IMR-90 (cell line): Measurements from ENCODE around the gene MTOR. TPM values are rescaled to one million over a fixed set of nuclear protein-coding genes. Genes with fewer than 3 reads are reported as not detected.

Experiments used
- ATAC-seq: fragments of 200-7000 bp; cut with Tn5 transposase; 2 replicates; pipeline ENCODE4 v1.9.1; 2020; ENCODE audit warnings: low read depth, mild to moderate bottlenecking, moderate library complexity
- BruUV-seq: library from RNA; stranded (reverse); fragments of 400-500 nt; replicated peaks from 2 replicates; lab custom pipeline; 2021; lab: Mats Ljungman, UMichigan
- CTCF ChIA-PET: fragments of 300-600 bp; formaldehyde crosslinking; extraction: SDS; loops from one replicate; lab custom pipeline; 2021; ENCODE audit warnings: antibody characterized with exemption; lab: Yijun Ruan, JAX
- POLR2A ChIA-PET: fragments of 300-600 bp; sonication (Branson Sonifier 250); formaldehyde crosslinking; loops from one replicate; lab custom pipeline; 2022; ENCODE audit warnings: antibody characterized with exemption; ENCODE audit not compliant: unreplicated experiment; lab: Charles Lee
- DNase-seq: peaks from one replicate; pipeline ENCODE4 v3.0.0; 2013
- H2AFZ ChIP-seq: replicated peaks from 2 replicates; pipeline ENCODE3; 2013; ENCODE audit warnings: low read length, mild to moderate bottlenecking; ENCODE audit not compliant: poor library complexity
- H2AK5ac ChIP-seq: 2 replicates; pipeline ENCODE4 v1.6.1; 2013; ENCODE audit warnings: low read depth, low read length, inconsistent platforms
- H2AK9ac ChIP-seq: replicated peaks from 2 replicates; pipeline ENCODE3; 2013; ENCODE audit warnings: mild to moderate bottlenecking, low read depth, low read length, moderate library complexity; ENCODE audit not compliant: poor library complexity
- H2BK120ac ChIP-seq: 2 replicates; pipeline ENCODE4 v1.6.1; 2013; ENCODE audit warnings: low read depth, low read length, inconsistent platforms
- H2BK15ac ChIP-seq: 3 replicates; pipeline ENCODE4 v1.6.1; 2013; ENCODE audit warnings: low read depth, low read length, inconsistent platforms
- H2BK20ac ChIP-seq: 2 replicates; pipeline ENCODE4 v1.6.1; 2013; ENCODE audit warnings: low read depth, mild to moderate bottlenecking, inconsistent platforms, low read length, moderate library complexity
- H2BK5ac ChIP-seq: 2 replicates; pipeline ENCODE4 v1.6.1; 2013; ENCODE audit warnings: mild to moderate bottlenecking, low read depth, low read length, inconsistent platforms; ENCODE audit not compliant: poor library complexity, severe bottlenecking
- H3K14ac ChIP-seq: replicated peaks from 2 replicates; pipeline ENCODE4 v1.6.1; 2013; ENCODE audit warnings: low read depth, low read length, inconsistent platforms
- H3K18ac ChIP-seq: 2 replicates; pipeline ENCODE4 v1.6.1; 2013; ENCODE audit warnings: low read depth, low read length, control low read depth
- H3K23ac ChIP-seq: 2 replicates; pipeline ENCODE4 v1.6.1; 2013; ENCODE audit warnings: low read depth, low read length, inconsistent platforms
- H3K27ac ChIP-seq: 2 replicates; pipeline ENCODE4 v1.5.1; 2013; ENCODE audit warnings: mild to moderate bottlenecking, control low read depth, low read length; ENCODE audit not compliant: insufficient read depth
- H3K27me3 ChIP-seq: 2 replicates; pipeline ENCODE4 v1.6.1; 2013; ENCODE audit warnings: low read length; ENCODE audit not compliant: control insufficient read depth, insufficient read depth
- H3K36me3 ChIP-seq: 2 replicates; pipeline ENCODE4 v1.6.1; 2013; ENCODE audit warnings: low read length, mixed read lengths; ENCODE audit not compliant: control insufficient read depth, insufficient read depth
- H3K4ac ChIP-seq: 2 replicates; pipeline ENCODE4 v1.6.1; 2013; ENCODE audit warnings: low read depth, low read length, inconsistent platforms
- H3K4me1 ChIP-seq: 2 replicates; pipeline ENCODE4 v1.6.1; 2013; ENCODE audit warnings: low read length, mixed read lengths; ENCODE audit not compliant: control insufficient read depth, insufficient read depth
- H3K4me2 ChIP-seq: 2 replicates; pipeline ENCODE4 v1.6.1; 2013; ENCODE audit warnings: low read depth, mild to moderate bottlenecking, control low read depth, low read length, moderate library complexity
- H3K4me3 ChIP-seq: 2 replicates; pipeline ENCODE4 v1.5.1; 2013; ENCODE audit warnings: low read depth, mild to moderate bottlenecking, control low read depth, low read length, moderate library complexity; ENCODE audit not compliant: insufficient read depth
- H3K56ac ChIP-seq: 2 replicates; pipeline ENCODE4 v1.6.1; 2013; ENCODE audit warnings: low read length, inconsistent platforms; ENCODE audit not compliant: insufficient read depth; ENCODE audit errors: extremely low read depth
- H3K79me1 ChIP-seq, 2 experiments: 2 replicates each; pipeline ENCODE4 v1.6.1; 2013; ENCODE audit warnings: low read length in 2 of 2, inconsistent platforms in 1 of 2, low read depth in 1 of 2
- H3K9ac ChIP-seq: 2 replicates; pipeline ENCODE4 v1.6.1; 2013; ENCODE audit warnings: low read depth, low read length, control low read depth
- H3K9me1 ChIP-seq: 2 replicates; pipeline ENCODE4 v1.6.1; 2013; ENCODE audit warnings: low read length, inconsistent platforms; ENCODE audit not compliant: insufficient read depth
- H3K9me3 ChIP-seq: 2 replicates; pipeline ENCODE4 v1.6.1; 2013; ENCODE audit warnings: low read length; ENCODE audit not compliant: control insufficient read depth, insufficient read depth
- H4K20me1 ChIP-seq: 2 replicates; pipeline ENCODE4 v1.6.1; 2013; ENCODE audit warnings: low read length, inconsistent platforms; ENCODE audit not compliant: insufficient read depth
- H4K5ac ChIP-seq: 2 replicates; pipeline ENCODE4 v1.6.1; 2013; ENCODE audit warnings: mild to moderate bottlenecking, low read depth, low read length, control low read depth
- H4K8ac ChIP-seq, 2 experiments: 2 replicates each; pipeline ENCODE4 v1.6.1; 2013; ENCODE audit warnings: low read depth in 2 of 2, low read length in 2 of 2, control low read depth in 1 of 2, inconsistent platforms in 1 of 2
- H4K91ac ChIP-seq: 2 replicates; pipeline ENCODE4 v1.6.1; 2013; ENCODE audit warnings: low read depth, low read length, inconsistent platforms; ENCODE audit not compliant: insufficient read depth
- CTCF ChIP-seq: conservative IDR thresholded peaks from 2 replicates; pipeline ENCODE4 v1.5.1; 2012; ENCODE audit warnings: mild to moderate bottlenecking, low read depth, low read length, improper control_type of control experiment
- MAFK ChIP-seq: IDR thresholded peaks from 2 replicates; pipeline ENCODE4 v1.6.1; 2012; ENCODE audit warnings: low read depth, low read length, improper control_type of control experiment
- MAZ ChIP-seq: IDR thresholded peaks from 2 replicates; pipeline ENCODE4 v1.6.1; 2012; ENCODE audit warnings: low read depth, mild to moderate bottlenecking, low read length, improper control_type of control experiment, moderate library complexity, borderline replicate concordance
- RAD21 ChIP-seq: IDR thresholded peaks from 2 replicates; pipeline ENCODE4 v1.6.1; 2012; ENCODE audit warnings: low read length, improper control_type of control experiment
- WGBS, 2 experiments: methylation state at CpG; one replicate each; pipeline versions ENCODE4 v1.1.5 to v1.1.7; 2013; ENCODE audit warnings: missing lambda C conversion rate in 2 of 2; ENCODE audit not compliant: insufficient read length in 1 of 2; ENCODE audit errors: extremely low coverage in 2 of 2; 5-methylcytosine and 5-hydroxymethylcytosine counted together
- dilution Hi-C: fragments of 300-500 bp; cut with HindIII; formaldehyde crosslinking; loops from one replicate; pipeline ENCODE4 v1.14.3; 2018; ENCODE audit warnings: low sequenced_read_pairs; ENCODE audit not compliant: unreplicated experiment
- in situ Hi-C: fragments of 300-500 bp; cut with MboI; formaldehyde crosslinking; loops from 3 replicates; pipeline ENCODE4 v1.14.3; 2019; ENCODE audit warnings: low sequenced_read_pairs, inconsistent platforms, mixed read lengths
- intact Hi-C: fragments of 100-400 bp; cut with micrococcal nuclease; formaldehyde crosslinking; loops from 2 replicates; pipeline ENCODE4 v1.10.0; 2022
- polyA plus RNA-seq, 3 experiments: library from polyadenylated mRNA; depleted of rRNA; stranded (reverse); fragments of >200 nt; gene quantifications; 2 replicates each; pipeline ENCODE4 v1.2.3, GENCODE V29; 2012; ENCODE audit warnings: low replicate concordance in 1 of 3
- total RNA-seq: library from RNA; depleted of rRNA; stranded (reverse); fragments of >200 nt; gene quantifications from 2 replicates; pipeline ENCODE4 v1.2.3, GENCODE V29; 2012

MTOR gene
- total and polyA plus RNA-seq, 2 of the 4 experiments (the other 2 are of a cell fraction) = 19.2 to 36.7 TPM

GRCh38 chr1:11184973-11185372 is 77.4 kb downstream of the MTOR start:
- Histone ChIP-seq H3K9ac (no peak overlapping the region), H3K4me1 (no peaks in the 10 kb centered on the region), H3K18ac (no peak overlapping the region), H2AK5ac (no peak overlapping the region), H3K9me1 (peaks cover 6% of the 10 kb centered on the region; the same call in 1 of the 2 replicates), H3K4me2 (no peak overlapping the region), H3K4me3 (no peak overlapping the region), H3K56ac (no peak overlapping the region), H3K27ac (no peak overlapping the region), H3K36me3 (peaks cover 10% of the 10 kb centered on the region), H3K27me3 (no peaks in the 10 kb centered on the region), H3K14ac (no peak overlapping the region), H3K4ac (no peak overlapping the region), H2BK15ac (no peak overlapping the region), H2BK20ac (no peak overlapping the region), H2AFZ (no peak overlapping the region), H2BK120ac (no peak overlapping the region), H3K23ac (no peak overlapping the region), H2BK5ac (no peak overlapping the region), H3K79me1 (peaks cover 3 to 7% of the 10 kb centered on the region in 2 experiments; a peak in 3 of 4 replicates), H2AK9ac (no peak overlapping the region), H3K9me3 (no peaks in the 10 kb centered on the region), H4K91ac (no peak overlapping the region), H4K5ac (no peak overlapping the region), H4K8ac (no peak overlapping the region), H4K20me1 (no peaks in the 10 kb centered on the region)
- intact Hi-C loops (no loop called here), in situ Hi-C loops (no loop called here), dilution Hi-C loops (no loop called here)
- ATAC-seq (no peak), DNase-seq (no peak)
- POLR2A ChIA-PET = no interaction called here
- CTCF ChIA-PET = interaction anchor here (0.6 kb wide), 1 partner anchor 764 kb away, joined by 4 read pairs; no protein-coding TSS in a partner anchor
- WGBS, 2 experiments = no CpG with 5 or more reads among the region's 1 CpG
- TF ChIP-seq MAZ (no peak), CTCF (no peak), RAD21 (no peak), MAFK (no peak)
- BruUV-seq = no TSS peak
